RWPE1 (cell line): Measurements from ENCODE around the gene RAB11A.

Source experiments
- CTCF ChIA-PET: fragments of 350-600 bp; sonication (Branson Sonifier 250); formaldehyde crosslinking; extraction: SDS; loops from one replicate; lab custom pipeline; 2021; lab: Yijun Ruan, JAX
- POLR2A ChIA-PET: fragments of 400-600 bp; formaldehyde crosslinking; extraction: SDS; loops from one replicate; lab custom pipeline; 2020; ENCODE audit warnings: antibody characterized with exemption; ENCODE audit not compliant: low non-redundant PET; lab: Yijun Ruan, JAX
- DNase-seq: peaks from one replicate; pipeline ENCODE4 v3.0.0; 2012; ENCODE audit warnings: low spot score
- H3K27ac ChIP-seq: fragments of 450-650 bp; 2 replicates; pipeline ENCODE4 v1.5.1; 2017
- TF ChIP-seq, protein P1 (sequence below): fragments of 450-650 bp; conservative IDR thresholded peaks from 2 replicates; pipeline ENCODE4 v1.5.1; 2017; ENCODE audit warnings: low read depth, mild to moderate bottlenecking

RAB11A gene

GRCh38 chr15:65903296-65904073 is 34.2 kb downstream of the RAB11A start:
- TF ChIP-seq, protein P1, sequence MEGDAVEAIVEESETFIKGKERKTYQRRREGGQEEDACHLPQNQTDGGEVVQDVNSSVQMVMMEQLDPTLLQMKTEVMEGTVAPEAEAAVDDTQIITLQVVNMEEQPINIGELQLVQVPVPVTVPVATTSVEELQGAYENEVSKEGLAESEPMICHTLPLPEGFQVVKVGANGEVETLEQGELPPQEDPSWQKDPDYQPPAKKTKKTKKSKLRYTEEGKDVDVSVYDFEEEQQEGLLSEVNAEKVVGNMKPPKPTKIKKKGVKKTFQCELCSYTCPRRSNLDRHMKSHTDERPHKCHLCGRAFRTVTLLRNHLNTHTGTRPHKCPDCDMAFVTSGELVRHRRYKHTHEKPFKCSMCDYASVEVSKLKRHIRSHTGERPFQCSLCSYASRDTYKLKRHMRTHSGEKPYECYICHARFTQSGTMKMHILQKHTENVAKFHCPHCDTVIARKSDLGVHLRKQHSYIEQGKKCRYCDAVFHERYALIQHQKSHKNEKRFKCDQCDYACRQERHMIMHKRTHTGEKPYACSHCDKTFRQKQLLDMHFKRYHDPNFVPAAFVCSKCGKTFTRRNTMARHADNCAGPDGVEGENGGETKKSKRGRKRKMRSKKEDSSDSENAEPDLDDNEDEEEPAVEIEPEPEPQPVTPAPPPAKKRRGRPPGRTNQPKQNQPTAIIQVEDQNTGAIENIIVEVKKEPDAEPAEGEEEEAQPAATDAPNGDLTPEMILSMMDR: no peak
- ChIA-PET POLR2A (no interaction called here), CTCF (interaction anchor here (0.8 kb wide), 1 partner anchor 19 kb away, joined by 3 read pairs; no protein-coding TSS in a partner anchor)
- no peak overlapping the region for H3K27ac ChIP-seq
- no peak for DNase-seq

DNA sequence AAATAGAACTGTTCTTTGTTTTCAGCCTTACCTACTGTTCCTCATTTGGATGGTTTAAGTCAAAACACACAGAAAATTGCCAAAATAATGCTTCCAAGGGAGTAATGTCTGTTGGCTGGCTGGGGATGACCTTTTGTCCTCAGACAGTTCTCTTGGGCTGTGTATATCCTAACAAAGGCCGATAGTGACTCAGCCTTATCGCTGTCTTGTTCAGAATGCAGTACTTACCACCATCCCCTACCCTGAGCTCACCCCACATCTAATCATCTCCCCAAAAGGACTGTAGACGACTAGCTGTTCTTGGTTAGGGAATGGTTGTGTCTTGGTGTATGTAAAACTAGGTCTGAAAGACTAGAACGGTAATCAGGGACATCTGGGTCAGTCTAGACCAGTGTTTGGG is 35.0 kb downstream of the RAB11A start:
- CTCF ChIA-PET: interaction anchor here (0.6 kb wide), 1 partner anchor 266 kb away, joined by 3 read pairs; no protein-coding TSS in a partner anchor
- no peak for DNase-seq
- POLR2A ChIA-PET: no interaction called here
- H3K27ac ChIP-seq: no peak overlapping the region
- TF ChIP-seq, protein P1: no peak

DNA sequence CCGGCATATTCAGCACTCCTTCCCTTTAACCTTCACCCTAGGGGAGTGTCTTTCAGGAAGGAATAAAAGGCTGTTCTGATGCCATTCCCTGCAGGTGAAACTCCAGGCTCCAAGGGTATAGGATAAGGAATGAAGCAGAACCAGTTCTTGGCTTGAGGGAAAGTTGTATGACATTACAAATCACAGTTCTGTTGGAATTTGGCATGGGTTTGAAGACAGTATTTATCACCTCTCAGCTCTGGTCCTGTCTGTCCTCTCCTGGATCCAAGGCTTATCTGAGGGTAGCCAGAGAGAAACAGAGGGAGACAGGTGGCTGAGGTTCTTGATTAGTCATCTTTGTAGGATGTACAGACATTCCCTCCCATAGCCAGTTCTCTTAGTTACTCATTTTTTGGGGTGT is 37.1 kb downstream of the RAB11A start:
- POLR2A ChIA-PET: no interaction called here
- H3K27ac ChIP-seq: no peak overlapping the region
- TF ChIP-seq, protein P1: no peak
- DNase-seq: peak; percentile 54
- CTCF ChIA-PET: interaction anchor here (0.8 kb wide), 1 partner anchor 38 kb away, joined by 3 read pairs; no protein-coding TSS in a partner anchor

- POLR2A ChIA-PET: no interaction called here
Observed at GRCh38 chr15:65907661-65908060, 38.4 kb downstream of the RAB11A start.

GRCh38 chr15:65908876-65909275 is 39.6 kb downstream of the RAB11A start:
- no peak overlapping the region for H3K27ac ChIP-seq
- ChIA-PET CTCF (no interaction called here), POLR2A (no interaction called here)
- TF ChIP-seq, protein P1: no peak
- DNase-seq: no peak

More at GRCh38 chr15:65907661-65908060, 38.4 kb downstream of the RAB11A start:
- TF ChIP-seq, protein P1: no peak
- no peak overlapping the region for H3K27ac ChIP-seq
- DNase-seq: no peak
- CTCF ChIA-PET: no interaction called here

GRCh38 chr15:65909831-65910230 is 40.5 kb downstream of the RAB11A start:
- ChIA-PET POLR2A (no interaction called here), CTCF (interaction anchor here (0.6 kb wide), 2 partner anchors 491 to 1431 kb away, joined by 4 to 7 read pairs; no protein-coding TSS in a partner anchor)
- DNase-seq: no peak
- TF ChIP-seq, protein P1: no peak
- H3K27ac ChIP-seq: no peak overlapping the region
